Psoas muscle (tissue), 8 donors: ENCODE results near the gene GRIA3. TPM values are rescaled to one million over a fixed set of nuclear protein-coding genes. Genes with fewer than 3 reads are reported as not detected.

Experiments used
- ATAC-seq, 4 donors: fragments of 200-7000 bp; cut with Tn5 transposase; one replicate each; pipeline ENCODE4 v1.9.1; 2020; ENCODE audit warnings: moderate library complexity in 3 of 4, mild to moderate bottlenecking in 2 of 4
- DNase-seq, 2 donors: peaks; one replicate each; pipeline ENCODE4 v3.0.0-alpha.2; 2020
- H3K27ac ChIP-seq: fragments of 200-600 bp; one replicate; pipeline ENCODE4 v1.8.0; 2022
- H3K27me3 ChIP-seq, 3 donors: fragments of 200-600 bp in 1 of 3; one replicate each; pipeline versions ENCODE4 v1.6.1 to v1.8.0; 2013 to 2022; ENCODE audit warnings: low read length in 2 of 3, mild to moderate bottlenecking in 2 of 3, moderate library complexity in 1 of 3; ENCODE audit not compliant: insufficient read depth in 3 of 3
- H3K36me3 ChIP-seq, 2 donors: fragments of 200-600 bp in 1 of 2; one replicate each; pipeline versions ENCODE4 v1.6.1 to v1.8.0; 2013 to 2022; ENCODE audit warnings: low read depth in 1 of 2, mild to moderate bottlenecking in 1 of 2, moderate library complexity in 1 of 2; ENCODE audit not compliant: insufficient read depth in 1 of 2
- H3K4me1 ChIP-seq: fragments of 200-600 bp; one replicate; pipeline ENCODE4 v1.8.0; 2022
- H3K4me3 ChIP-seq: fragments of 200-600 bp; one replicate; pipeline ENCODE4 v1.8.0; 2022; ENCODE audit warnings: mild to moderate bottlenecking
- H3K9me3 ChIP-seq: fragments of 200-600 bp; one replicate; pipeline ENCODE4 v1.8.0; 2022
- CTCF ChIP-seq: fragments of 200-600 bp; IDR thresholded peaks from one replicate; pipeline ENCODE4 v1.8.0; 2022; ENCODE audit warnings: antibody characterized with exemption
- WGBS, 3 donors: extraction: QIAGEN DNeasy Blood & Tissue Kit; methylation state at CpG; one replicate each; pipeline versions ENCODE4 v1.1.6 to v1.1.7; 2013; 5-methylcytosine and 5-hydroxymethylcytosine counted together
- intact Hi-C, 2 donors: fragments of 100-400 bp; cut with DNase I; formaldehyde crosslinking; loops; one replicate each; pipeline versions ENCODE4 v1.11.0 to v1.14.2; 2022
- polyA plus RNA-seq, 3 donors: library from polyadenylated mRNA; stranded (reverse); fragments of 200-250 nt; gene quantifications; one replicate each; pipeline ENCODE4 v1.2.3, GENCODE V29; 2013
- total RNA-seq, 4 donors: library from RNA; stranded (reverse); fragmentation: NEBNext Ultra II Directional in 2 of 4; extraction: Animal tissue kit (Norgen Biotek cat#: 25700) in 2 of 4; gene quantifications; one replicate each; pipeline versions ENCODE4 v1.2.1 to v1.2.4, GENCODE V29; 2021 to 2023
- donor health status: healthy with polysubstance abuse.
- donor health status: DM: no; HTN: no; CAD: no; lungs with moderate emphysema.
- donor health status: Bipolar disorder and iron deficiency.
- donor health status: healthy.
- donor health status: DM: yes; HTN: yes; CAD: no.
- donor health status: DM: no; HTN: no; CAD: no.
- donor health status: DM: no; HTN: no; CAD: no.
- donor health status: DM: yes; HTN: yes; CAD: no.

The GRIA3 gene
- total and polyA plus RNA-seq, 7 donors, result 0.03 to 0.32 (median 0.21) TPM; not detected in 1

- H3K9me3 ChIP-seq, result no peaks in the 10 kb centered on the region
- H3K27ac ChIP-seq, result no peak overlapping the region
- H3K36me3 ChIP-seq, result no peaks in the 10 kb centered on the region
- no peaks in the 10 kb centered on the region for H3K27me3 ChIP-seq
- WGBS, 3 donors, result 45 to 73% (median 59%) methylated on average over 1 of the region's 1 CpG
- DNase-seq (no peak), ATAC-seq (no peak)
- no peak overlapping the region for H3K4me3 ChIP-seq
- TF ChIP-seq CTCF, result no peak
- H3K4me1 ChIP-seq, result no peaks in the 10 kb centered on the region
- intact Hi-C loops, result no loop called here
Observed at GRCh38 chrX:123455693-123456092, 271.6 kb downstream of the GRIA3 start.

GRCh38 chrX:123464709-123465108 lies 280.6 kb downstream of the GRIA3 start:
- ATAC-seq (no peak), DNase-seq (no peak)
- Histone ChIP-seq H3K9me3 (no peaks in the 10 kb centered on the region), H3K27me3 (no peaks in the 10 kb centered on the region), H3K36me3 (no peaks in the 10 kb centered on the region), H3K27ac (no peak overlapping the region), H3K4me3 (no peak overlapping the region), H3K4me1 (no peaks in the 10 kb centered on the region)
- TF ChIP-seq CTCF, result no peak
- 82 to 92% (median 84%) methylated on average over 10 of the region's 10 CpGs for WGBS, 3 donors
- intact Hi-C loops, result no loop called here

- no peaks in the 10 kb centered on the region for H3K36me3 ChIP-seq
- H3K27ac ChIP-seq, result no peak overlapping the region
- TF ChIP-seq CTCF, result no peak
- intact Hi-C loops, result no loop called here
- H3K27me3 ChIP-seq, result no peaks in the 10 kb centered on the region
- H3K9me3 ChIP-seq, result no peaks in the 10 kb centered on the region
- no peaks in the 10 kb centered on the region for H3K4me1 ChIP-seq
- H3K4me3 ChIP-seq, result no peak overlapping the region
- 37 to 72% (median 61%) methylated on average over 4 of the region's 4 CpGs for WGBS, 3 donors
- DNase-seq (no peak), ATAC-seq (no peak)
Observed at GRCh38 chrX:123468481-123468880, 284.4 kb downstream of the GRIA3 start.

GRCh38 chrX:123475068-123475724 lies 291.1 kb downstream of the GRIA3 start:
- no peaks in the 10 kb centered on the region for H3K36me3 ChIP-seq
- H3K27me3 ChIP-seq, result no peaks in the 10 kb centered on the region
- DNase-seq (no peak), ATAC-seq (no peak)
- no peaks in the 10 kb centered on the region for H3K4me1 ChIP-seq
- 22 to 28% (median 24%) methylated on average over 2 of the region's 2 CpGs for WGBS, 3 donors
- H3K27ac ChIP-seq, result no peak overlapping the region
- intact Hi-C loops, result no loop called here
- no peak overlapping the region for H3K4me3 ChIP-seq
- no peaks in the 10 kb centered on the region for H3K9me3 ChIP-seq
- TF ChIP-seq CTCF, result no peak

- 46 to 52% (median 48%) methylated on average over 5 of the region's 5 CpGs for WGBS, 3 donors
- Histone ChIP-seq H3K36me3 (no peaks in the 10 kb centered on the region), H3K4me3 (no peak overlapping the region), H3K27me3 (no peaks in the 10 kb centered on the region), H3K27ac (no peak overlapping the region), H3K4me1 (no peaks in the 10 kb centered on the region), H3K9me3 (no peaks in the 10 kb centered on the region)
- TF ChIP-seq CTCF, result no peak
- no peak for DNase-seq
- intact Hi-C loops, result no loop called here
- no peak for ATAC-seq
Observed at GRCh38 chrX:123476611-123477219, 292.6 kb downstream of the GRIA3 start.
